Measurements from ENCODE around the gene SDR42E2.

SDR42E2 gene

GRCh38 chr16:22213801-22214200, 51.5 kb downstream of the SDR42E2 start:
- no peak for DNase-seq (ENCODE audit: low read depth)

- no peak for DNase-seq (ENCODE audit: low read depth)
These were observed 52.1 kb downstream of the SDR42E2 start for GRCh38 chr16:22214402-22214801.

- DNase-seq (ENCODE audit: low read depth), result no peak
These were observed 52.6 kb downstream of the SDR42E2 start for GRCh38 chr16:22214889-22215288.

- DNase-seq (ENCODE audit: low read depth), result peak; percentile 64
These were observed 54.0 kb downstream of the SDR42E2 start for GRCh38 chr16:22216191-22216831.

GRCh38 chr16:22216832-22217225, 54.5 kb downstream of the SDR42E2 start:
- DNase-seq (ENCODE audit: low read depth), result peak; percentile 81

- no peak for DNase-seq (ENCODE audit: low read depth)
These were observed 55.8 kb downstream of the SDR42E2 start for GRCh38 chr16:22217890-22218730.

GRCh38 chr16:22219389-22220068, 57.2 kb downstream of the SDR42E2 start:
- no peak for DNase-seq (ENCODE audit: low read depth)

GRCh38 chr16:22220069-22220440, 57.7 kb downstream of the SDR42E2 start:
- DNase-seq (ENCODE audit: low read depth), result no peak

- DNase-seq (ENCODE audit: low read depth), result peak; percentile 60
These were observed 58.4 kb downstream of the SDR42E2 start for GRCh38 chr16:22220714-22221113.

- no peak for DNase-seq (ENCODE audit: low read depth)
These were observed 59.7 kb downstream of the SDR42E2 start for GRCh38 chr16:22222006-22222405.

GRCh38 chr16:22222998-22223397, 60.7 kb downstream of the SDR42E2 start:
- no peak for DNase-seq (ENCODE audit: low read depth)

GRCh38 chr16:22225060-22225459, 62.8 kb downstream of the SDR42E2 start:
- peak; percentile 54 for DNase-seq (ENCODE audit: low read depth)

GRCh38 chr16:22229889-22230288, 67.6 kb downstream of the SDR42E2 start:
- no peak for DNase-seq (ENCODE audit: low read depth)

GRCh38 chr16:22232277-22233036, 70.2 kb downstream of the SDR42E2 start:
- no peak for DNase-seq (ENCODE audit: low read depth)

GRCh38 chr16:22233037-22233372, 70.7 kb downstream of the SDR42E2 start:
- DNase-seq (ENCODE audit: low read depth), result no peak

- peak; percentile 21 for DNase-seq (ENCODE audit: low read depth)
These were observed 73.8 kb downstream of the SDR42E2 start for GRCh38 chr16:22235839-22236745.

GRCh38 chr16:22239131-22239805, 77.0 kb downstream of the SDR42E2 start:
- no peak for DNase-seq (ENCODE audit: low read depth)

- peak; percentile 86 for DNase-seq (ENCODE audit: low read depth)
These were observed 77.9 kb downstream of the SDR42E2 start for GRCh38 chr16:22240023-22240710.
